HG03196 (cell line): Measurements from ENCODE around the gene ALG5.

Experiments
- ATAC-seq: cut with Tn5 transposase; IDR thresholded peaks from one replicate; pipeline ENCODE4 v1.9.1; 2021; ENCODE audit not compliant: unreplicated experiment

Gene ALG5

GRCh38 chr13:36917311-36917710 lies 81.8 kb downstream of the ALG5 start:
- no peak for ATAC-seq

GRCh38 chr13:36915896-36916640 lies 83.1 kb downstream of the ALG5 start:
- ATAC-seq: no peak

GRCh38 chr13:36915106-36915505 lies 84.0 kb downstream of the ALG5 start:
- no peak for ATAC-seq

- ATAC-seq: no peak
Observed at GRCh38 chr13:36914648-36915047, 84.5 kb downstream of the ALG5 start.

- no peak for ATAC-seq
Observed at GRCh38 chr13:36913463-36913862, 85.7 kb downstream of the ALG5 start.

GRCh38 chr13:36912973-36913372 lies 86.2 kb downstream of the ALG5 start:
- no peak for ATAC-seq

GRCh38 chr13:36912369-36912768 lies 86.8 kb downstream of the ALG5 start:
- ATAC-seq: no peak

- ATAC-seq: no peak
Observed at GRCh38 chr13:36910545-36910944, 88.6 kb downstream of the ALG5 start.

- ATAC-seq: no peak
Observed at GRCh38 chr13:36907821-36908220, 91.3 kb downstream of the ALG5 start.

- no peak for ATAC-seq
Observed at GRCh38 chr13:36907266-36907665, 91.9 kb downstream of the ALG5 start.

GRCh38 chr13:36905944-36906343 lies 93.2 kb downstream of the ALG5 start:
- no peak for ATAC-seq

GRCh38 chr13:36903925-36904595 lies 95.1 kb downstream of the ALG5 start:
- ATAC-seq: no peak
